HG02981 (cell line): ENCODE measurements around the gene BABAM2.

ENCODE experiments used
- ATAC-seq: cut with Tn5 transposase; IDR thresholded peaks from one replicate; pipeline ENCODE4 v1.9.1; 2021; ENCODE audit warnings: mild to moderate bottlenecking, moderate library complexity; ENCODE audit not compliant: unreplicated experiment

Gene BABAM2

DNA sequence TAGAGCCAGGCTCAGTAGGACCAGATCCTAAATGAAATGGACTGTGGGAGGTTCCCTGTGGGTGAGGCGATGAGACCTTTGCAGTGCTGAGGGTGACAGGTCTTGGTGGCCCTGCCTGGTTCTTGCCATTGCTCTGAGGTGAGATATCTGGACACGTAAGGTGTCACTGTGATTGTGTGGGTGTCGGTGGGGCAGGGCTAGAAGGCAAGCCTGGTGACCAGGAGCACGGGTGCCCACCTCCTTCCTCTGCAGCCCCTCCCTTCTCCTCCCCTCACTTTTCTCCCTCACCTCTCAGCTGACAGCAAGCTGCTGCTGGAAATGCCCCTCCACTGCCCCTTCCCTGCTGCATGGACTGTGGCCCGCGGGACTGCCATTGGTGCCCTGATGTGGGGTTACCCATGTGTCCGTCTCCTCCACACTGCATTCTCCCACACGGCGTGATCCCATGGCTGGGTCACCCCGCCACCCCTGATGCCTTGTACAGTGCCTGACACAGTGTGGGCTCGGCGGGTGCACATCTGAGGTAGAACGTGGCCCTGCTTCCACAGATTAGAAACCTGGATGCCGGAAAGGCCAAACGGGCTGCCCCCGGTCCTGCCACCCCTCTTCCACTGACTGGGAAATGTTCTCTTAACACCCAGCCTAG lies 446.6 kb downstream of the BABAM2 start:
- no peak for ATAC-seq

DNA sequence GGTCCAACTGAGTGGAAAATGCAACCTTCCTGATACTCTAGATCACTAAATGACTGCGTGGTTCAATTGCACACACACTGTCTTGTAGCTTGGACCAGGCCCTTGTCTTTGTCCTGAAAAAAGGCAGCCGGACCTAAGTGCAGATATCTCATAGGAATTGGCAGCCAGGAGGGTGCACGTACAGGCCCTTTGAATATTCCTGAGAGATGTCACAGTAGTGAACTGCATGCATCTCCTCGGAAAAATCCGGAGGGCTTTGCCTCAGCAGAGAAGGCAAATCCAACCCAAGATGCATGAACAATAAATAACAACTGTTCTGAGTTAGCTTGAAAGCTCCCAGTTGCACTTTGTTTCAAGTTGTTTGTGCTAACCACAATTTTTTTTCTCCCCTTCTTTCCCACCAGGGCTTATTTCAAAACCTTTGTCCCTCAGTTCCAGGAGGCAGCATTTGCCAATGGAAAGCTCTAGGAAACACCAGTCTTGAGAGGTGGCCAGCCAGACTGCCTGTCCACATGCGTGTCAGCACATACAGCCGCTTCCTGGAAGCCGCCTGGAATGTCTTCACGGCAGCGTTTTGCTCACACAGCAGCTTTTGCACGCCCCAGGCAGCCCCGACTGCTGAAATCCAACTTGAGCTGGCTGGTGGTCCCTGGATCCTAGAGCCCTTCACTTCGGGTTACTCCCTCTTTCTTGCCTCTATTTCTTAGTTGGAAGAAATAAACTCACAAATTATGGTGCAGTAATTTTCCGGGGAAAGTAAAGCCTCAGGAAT lies 447.7 kb downstream of the BABAM2 start:
- ATAC-seq: no peak

DNA sequence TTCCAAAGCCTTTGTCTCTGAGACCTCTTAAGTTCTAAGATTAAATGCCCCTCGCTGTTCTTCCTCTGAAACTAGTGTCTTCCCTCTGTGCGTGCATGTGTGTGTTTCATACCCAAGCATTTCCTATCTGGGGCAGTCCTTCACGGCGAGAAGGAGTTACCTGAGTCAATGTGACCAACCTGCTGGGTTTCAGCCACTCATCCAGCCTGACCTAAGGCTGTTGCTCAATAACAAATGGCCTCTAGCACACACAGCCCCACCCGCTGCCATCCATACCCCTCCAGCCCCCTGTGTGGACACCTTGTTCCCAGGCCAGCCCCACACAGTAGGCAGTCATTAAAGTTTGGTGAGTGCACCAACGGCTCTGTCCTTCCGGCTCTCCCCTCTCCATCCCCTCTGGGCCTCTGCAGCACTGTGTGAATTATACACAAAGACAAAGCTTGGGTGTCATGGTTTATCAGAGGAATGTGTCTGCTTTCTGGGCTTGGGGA lies 448.3 kb downstream of the BABAM2 start:
- ATAC-seq: no peak

DNA sequence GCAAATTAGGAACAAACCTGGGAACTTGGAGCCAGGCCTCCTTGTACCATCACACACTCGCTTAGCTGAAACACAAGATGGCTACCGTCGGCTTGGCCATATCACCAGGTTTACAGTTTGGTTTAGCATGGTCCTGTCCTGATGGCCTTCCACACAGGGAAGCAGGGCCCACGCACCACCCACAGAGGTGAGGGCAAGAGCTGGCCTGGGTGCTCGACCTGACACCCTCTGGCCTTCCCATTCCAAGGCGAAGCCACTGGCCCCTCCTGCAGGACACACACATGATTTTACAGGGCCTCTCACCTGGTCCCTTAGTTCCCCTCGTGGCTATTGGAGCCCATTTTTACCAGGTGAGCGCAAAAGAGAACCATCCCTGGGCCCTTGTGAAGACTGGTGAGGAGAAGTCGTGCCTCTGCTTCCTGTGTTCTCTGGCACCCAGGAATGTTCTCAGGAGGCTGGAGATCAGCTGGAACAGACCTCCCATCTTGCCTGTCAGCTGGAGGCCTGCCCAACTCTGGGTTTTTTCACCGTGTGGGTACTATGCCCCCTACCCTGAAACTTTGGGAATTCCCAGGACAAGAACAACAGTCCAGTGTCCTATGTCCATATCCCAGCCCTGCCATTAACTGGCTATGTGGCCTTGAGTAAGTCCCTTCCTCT lies 449.1 kb downstream of the BABAM2 start:
- no peak for ATAC-seq

DNA sequence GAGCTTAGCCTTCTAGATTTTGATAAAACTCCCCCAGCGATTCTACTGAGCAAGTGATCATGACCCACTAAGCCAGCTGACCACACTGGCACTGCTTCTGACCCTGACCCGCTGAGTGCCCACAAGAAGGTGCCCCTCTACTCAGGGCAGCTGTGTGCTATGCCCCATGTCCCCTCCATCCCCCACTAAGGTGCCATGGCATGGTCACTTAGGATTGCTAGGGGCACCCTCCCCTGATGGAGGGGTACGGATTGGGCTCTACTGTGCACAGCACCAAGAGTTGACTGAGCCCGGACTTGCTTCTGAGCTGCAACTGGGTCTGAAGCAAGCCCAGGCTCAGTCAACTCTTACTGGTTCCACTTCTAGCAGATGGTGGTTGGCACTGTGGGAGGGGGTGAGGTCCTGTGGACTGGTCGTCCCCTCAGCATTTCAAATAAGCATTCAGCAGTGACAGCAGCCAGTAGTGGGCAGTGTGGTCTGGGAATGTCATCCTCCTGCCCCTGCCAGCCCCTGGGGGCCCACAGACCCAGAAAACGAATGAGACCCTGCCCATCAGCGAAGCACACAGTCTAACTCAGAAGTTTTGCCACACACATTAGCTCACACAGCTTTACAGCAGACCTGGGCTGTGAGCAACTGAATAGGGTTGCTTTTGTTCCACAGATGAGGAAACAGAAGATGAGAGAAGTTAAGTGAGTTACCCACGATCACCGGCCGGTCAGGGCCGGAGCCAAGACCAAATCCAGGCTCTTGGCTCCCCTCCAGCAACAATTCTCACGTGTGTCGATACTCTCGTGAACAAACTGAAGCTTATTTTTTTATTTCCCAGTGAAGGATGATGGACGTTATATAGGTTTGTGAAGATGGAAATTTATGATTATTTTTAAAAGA lies 450.0 kb downstream of the BABAM2 start:
- ATAC-seq: no peak

DNA sequence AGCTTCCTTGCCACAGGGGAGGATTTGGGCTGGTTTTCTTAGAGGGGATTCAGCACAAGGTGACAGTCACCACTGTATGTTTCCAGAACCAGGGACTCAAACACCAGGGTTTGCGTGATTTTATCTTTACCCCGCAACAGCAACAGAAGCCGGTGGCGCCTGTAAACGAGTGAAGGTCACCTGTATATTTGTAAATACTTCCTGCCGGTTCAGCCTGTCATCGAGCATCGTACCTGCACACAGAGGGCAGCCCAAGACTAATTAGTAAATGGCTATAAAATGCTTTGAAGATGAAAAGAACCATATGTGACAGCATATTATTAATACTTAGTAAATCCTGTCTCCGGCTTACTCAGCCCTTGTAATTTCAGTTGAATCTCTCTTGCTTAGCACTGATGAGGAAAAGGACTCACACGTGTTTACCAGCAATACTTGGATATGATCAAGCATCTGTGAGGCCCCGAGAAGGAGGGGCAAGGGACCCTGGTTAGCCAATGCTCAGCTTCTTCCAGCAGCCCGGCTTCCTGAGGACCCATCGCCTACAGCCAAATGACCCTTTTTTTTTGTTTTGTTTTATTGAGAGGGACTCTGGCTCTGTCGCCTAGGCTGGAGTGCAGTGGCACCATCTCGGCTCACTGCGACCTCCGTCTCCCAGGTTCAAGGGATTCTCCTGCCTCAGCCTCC lies 450.8 kb downstream of the BABAM2 start:
- ATAC-seq: no peak

DNA sequence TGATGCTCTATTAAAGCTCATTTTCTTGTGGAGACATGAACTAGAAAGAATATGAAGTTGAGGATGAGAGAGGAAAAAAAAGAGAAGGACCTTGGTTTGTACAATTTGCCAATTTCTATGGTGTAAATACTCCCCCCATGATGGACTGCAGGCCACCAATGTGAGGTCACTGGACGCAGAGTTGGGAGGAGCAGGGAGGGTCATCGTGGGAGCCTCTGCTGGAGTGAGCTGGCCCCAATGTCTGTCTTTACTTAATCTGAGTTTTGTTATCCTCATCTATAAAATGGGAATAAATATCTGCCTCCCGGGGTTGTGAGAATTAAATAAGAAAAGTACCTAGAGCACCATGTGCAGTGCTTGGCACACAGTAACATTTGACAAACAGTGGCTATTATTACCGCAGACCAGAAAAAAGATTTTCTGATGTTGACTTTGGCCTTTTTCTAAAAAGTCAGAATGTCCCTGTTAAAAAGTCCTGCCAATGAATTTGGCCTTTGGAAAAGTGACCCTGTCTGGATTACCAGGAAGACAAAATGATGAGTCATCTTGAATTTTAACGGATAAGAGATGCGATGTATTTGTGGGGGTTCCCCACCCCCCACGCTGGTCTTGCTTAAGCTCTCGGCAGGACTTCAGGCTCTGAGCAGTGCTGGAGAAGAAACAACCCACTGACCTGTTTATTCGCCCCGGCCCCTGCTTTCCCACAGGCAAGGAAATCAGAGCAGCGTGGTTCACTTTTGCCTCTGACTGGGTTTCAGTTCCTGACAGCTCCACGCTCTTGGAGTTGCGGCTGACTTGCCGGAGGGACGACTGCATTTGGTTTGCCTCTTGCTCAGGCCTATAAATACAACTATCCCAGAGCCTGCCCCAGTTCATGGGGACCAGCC lies 451.8 kb downstream of the BABAM2 start:
- no peak for ATAC-seq

DNA sequence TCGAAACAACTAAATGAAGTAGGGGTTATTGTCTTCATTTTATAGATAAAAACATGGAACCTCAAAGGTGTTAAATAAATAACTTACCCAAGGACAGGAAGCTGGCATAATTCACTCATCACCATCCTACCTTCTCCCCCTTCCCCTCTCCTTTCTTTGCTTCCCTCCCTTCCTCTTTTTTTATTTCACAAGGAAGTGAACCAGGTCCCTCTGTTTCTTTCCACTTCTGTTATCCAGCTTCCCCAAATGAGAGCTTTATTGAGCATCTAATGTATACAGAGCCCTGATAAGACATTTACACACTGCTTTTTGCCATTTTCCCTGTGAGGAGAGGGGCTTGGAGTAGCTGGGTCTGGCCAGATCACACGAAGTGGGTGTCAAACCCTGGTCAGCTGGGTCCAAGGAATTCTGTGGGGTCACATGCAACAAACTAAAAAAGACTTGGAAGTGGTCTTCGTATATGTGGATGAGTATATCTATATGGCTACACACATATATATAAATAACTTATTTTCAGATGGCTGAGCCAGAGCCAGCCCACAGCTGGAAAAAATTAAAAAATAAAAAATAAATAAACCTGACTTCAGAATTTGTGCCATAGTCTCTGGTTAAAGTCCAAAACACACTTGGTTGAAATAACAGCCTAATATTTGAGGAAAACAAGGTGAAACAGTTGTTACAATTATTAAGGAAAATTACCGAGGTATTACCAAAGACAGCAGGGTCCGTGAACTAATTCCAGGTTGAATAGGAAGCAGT lies 452.8 kb downstream of the BABAM2 start:
- ATAC-seq: no peak

DNA sequence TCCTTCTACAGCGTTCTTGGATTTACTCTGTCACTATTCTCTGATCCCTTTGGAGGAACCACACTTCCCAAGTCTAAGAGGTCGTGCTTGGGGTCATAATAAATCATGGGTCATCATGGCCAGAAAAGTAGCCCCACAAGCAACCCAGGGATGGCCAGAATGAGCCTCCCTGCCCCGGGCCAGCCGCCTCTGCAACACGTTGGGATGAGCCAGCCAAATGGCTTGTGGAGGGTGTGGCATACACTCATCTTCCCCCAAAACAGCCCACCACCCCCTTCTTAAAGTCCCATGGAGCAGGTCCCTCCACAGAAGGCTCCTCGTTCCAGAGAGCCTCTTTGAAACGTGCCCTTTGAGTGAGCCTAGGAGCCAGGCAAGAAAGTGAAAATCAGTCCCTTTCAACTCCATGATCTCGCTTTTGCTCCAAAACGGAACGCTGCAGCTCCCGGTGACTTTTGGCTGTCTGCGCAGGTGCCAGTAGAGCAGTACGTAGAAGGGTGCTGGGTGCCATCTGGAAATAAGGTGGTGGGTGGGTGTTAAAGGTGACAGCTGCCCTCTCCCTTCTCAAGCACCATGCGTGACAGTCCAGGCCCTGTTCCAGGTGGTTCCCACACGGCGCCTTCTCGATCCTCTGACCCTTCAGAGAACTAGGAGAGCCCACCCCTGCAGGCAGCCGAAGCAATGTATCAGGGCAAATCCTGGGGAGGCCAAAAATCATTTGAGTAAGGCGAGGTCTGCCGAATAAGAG lies 453.6 kb downstream of the BABAM2 start:
- no peak for ATAC-seq

DNA sequence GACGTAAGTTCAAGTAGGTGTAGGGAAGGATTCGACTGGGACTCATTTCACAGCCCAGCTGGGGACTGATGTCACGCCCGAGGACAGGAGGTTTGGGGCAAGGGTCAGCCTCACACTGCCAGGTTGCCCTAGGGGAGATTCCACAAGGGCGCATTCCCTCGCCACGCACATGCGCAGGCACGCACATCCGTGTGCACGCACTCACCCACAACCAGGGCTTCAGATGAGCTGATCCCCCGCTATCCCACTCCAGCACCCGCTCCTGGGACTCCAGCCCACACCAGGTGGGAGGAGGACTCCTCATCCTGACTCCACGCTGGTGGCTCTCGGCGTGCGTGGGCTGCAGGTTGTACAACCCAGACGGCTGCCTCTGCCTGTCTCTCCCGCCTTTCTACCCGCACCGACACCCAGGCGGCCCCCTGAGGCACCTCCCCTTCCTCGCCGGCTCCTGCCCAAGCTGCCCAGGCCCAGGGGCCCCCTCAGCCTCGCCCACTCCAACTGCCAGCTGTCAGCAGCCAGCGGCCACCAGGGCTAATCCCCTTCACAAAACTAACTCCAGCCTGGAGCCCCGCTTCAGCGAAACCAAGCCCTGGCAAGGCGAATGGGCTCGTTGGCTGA lies 454.3 kb downstream of the BABAM2 start:
- ATAC-seq: no peak

DNA sequence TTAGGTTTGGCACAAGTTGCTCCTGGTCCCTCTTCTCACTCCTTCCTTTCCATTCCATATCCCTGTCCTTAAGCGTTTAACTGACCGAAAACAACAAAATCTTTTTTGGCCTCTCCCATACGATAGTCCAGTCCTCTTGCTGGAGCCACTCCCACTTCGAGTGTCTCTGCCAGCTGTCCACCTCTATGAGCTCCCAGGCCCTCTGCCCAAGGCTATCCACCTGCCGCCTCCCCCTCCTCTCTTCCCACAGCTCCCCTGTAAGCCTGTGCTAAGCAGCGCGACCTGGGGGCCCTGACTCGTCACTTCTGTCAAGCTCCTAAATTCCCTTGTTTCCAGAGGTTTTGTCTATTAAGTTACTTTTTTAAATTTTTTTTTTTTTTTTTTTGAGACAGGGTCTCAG lies 455.1 kb downstream of the BABAM2 start:
- no peak for ATAC-seq

DNA sequence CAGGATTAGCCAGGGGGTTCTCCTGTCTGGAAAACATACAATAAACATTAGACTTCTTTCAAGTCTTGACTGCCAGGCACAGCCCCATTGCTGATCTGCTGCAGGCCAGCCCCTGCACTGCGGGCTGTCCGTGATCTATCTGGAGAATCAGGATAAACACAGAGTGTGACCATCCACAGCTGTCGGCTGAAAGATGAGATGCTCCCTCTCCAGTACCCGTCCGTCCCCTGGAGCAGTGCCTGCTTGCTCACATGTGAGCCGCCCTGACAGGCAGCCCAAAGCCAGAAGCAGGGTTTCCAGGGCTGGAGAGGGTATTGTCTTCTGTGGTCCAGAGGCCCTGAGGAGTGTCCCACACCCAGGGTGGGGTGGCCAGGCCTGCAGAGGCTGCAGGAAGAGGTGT lies 456.1 kb downstream of the BABAM2 start:
- ATAC-seq: no peak

DNA sequence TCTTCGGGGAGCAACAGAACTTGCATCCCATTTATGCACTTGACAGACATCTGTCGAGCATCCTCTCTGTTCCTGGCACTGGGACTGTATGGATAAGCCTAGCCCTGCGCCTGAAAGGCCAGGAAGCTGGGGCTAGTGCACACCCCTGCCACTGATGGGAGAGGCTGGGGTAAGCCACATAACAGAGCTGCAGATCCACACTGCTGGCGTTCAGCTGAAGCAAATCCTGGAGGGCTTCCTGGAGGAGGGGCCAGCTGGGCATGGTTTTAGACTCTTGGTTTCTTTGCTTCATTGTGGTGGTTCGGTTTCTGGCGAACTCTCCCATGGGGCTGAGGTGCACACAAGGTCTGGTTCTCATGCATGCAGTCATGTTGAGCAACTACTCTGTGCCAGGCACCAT lies 456.7 kb downstream of the BABAM2 start:
- no peak for ATAC-seq

DNA sequence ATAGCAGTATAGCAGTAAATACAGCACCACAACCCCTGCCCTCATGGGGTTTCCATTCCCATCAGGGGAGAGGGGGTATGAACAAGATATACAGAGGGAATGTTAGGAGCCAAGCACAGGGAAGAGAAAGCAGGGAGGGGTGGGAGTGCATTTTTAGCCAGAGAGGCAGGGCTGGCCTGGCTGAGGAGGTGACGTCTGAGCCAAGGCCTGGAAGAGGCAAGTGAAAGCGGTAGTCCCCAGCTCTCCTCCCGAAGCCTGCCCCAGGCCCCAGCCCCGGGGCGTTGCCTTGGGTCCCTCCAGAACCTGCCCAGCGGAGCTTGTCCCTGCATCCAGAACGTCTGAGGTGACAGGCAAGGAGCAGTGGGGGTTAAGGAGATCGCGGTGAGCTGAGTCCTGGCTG lies 457.1 kb downstream of the BABAM2 start:
- ATAC-seq: no peak

DNA sequence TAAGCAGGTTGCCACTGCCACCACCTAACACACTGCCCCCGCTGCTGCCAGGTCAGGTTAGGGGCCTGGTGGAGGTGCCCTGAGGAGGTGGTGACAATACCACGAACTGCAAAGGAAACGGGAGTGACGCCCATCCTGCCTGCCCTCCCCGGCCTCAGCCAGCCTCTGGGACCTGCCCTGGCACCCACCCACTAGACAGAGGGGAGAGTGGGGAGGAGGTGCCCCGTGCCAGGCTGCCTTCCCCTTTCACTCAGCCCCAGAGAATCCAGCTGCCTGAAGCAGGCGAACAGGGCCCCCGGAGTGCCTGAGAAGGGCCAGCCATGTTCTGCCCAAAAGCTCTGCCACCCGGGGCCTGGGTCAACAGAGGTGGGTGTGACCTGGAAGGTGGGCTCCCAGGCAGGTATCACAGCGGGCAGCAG lies 457.6 kb downstream of the BABAM2 start:
- no peak for ATAC-seq

DNA sequence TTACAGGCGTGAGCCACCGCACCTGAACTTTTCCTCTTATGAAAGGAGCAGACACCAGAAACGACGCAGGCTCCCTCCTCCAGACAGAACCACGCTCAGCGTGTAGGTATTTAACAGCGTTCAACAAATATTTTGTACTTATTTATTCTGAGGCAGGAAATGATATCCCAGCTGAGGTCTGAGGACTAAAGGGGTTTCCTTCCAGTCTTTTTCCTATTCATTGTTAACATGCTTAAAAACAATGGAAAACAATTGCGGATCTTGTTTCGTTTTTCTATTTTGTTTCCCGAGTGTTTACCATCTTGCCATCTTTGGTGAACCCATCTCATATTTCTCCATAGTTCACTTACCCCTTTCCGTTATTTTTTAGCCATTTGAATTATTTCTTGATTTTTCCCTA lies 458.4 kb downstream of the BABAM2 start:
- no peak for ATAC-seq

DNA sequence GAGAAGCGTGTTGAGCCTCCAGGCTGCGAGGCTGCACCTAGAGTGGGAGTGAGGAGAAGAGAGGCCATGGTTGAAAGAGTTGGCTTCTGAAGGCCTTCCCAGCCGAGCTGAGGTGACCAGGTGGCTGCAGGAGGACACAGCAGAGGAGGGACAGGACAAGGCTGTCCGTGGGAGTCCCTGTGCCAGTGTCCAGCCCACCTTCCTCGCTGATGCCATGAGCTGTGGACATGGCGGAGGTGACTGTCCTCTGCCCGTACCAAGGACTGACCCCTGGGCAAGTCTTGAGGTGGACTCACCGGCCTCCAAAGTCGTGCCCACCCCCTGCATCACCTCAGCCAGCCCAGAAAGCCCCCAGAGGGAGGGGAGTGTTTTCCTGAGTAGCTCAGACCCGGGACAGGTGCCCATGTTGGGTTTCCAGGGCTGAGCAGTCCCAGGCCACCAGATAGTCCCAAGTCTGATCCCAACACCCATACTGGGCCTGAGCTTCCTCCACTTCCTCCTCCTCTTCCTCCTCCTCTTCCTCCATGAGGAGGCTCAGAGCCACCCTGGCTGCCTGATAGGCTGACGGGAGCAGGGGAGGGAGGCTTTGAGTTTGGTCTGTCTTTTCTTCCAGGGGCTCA lies 459.1 kb downstream of the BABAM2 start:
- ATAC-seq: no peak
